Measurements from ENCODE around the gene HLF.

Gene HLF, protein sequence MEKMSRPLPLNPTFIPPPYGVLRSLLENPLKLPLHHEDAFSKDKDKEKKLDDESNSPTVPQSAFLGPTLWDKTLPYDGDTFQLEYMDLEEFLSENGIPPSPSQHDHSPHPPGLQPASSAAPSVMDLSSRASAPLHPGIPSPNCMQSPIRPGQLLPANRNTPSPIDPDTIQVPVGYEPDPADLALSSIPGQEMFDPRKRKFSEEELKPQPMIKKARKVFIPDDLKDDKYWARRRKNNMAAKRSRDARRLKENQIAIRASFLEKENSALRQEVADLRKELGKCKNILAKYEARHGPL
- 2.5 to 13.3 (median 5.0) reads per million in 9 experiments for total RNA-seq

DNA sequence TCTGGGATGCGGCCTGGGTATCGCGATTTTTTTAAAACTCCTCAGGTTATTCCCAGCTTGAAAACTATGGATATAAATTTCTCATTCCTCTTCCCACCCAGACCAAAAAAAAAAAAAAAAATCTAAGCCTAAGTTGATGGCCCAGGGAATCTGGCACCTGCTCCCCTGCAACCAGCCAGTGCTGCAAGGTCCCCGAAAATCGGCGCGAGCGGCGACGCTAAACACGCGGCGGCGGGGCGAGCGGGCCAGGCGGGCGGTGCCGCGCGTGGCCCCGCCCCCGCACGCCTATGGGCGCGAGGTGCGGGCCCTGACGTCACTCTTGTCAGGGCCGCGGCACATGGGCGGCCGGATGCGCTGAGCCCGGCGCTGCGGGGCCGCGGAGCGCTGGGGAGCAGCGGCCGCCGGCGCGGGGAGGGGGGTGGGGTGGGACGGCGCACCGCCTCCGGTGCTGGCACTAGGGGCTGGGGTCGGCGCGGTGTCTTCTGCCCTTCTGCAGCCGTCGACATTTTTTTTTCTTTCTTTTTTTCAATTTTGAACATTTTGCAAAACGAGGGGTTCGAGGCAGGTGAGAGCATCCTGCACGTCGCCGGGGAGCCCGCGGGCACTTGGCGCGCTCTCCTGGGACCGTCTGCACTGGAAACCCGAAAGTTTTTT is at the start of gene HLF:
TSS of gene HLF (plus strand) at position 316 of the 654 bp plus-strand sequence. CDS start 525 bp downstream, outside the sequence.
- peaks cover 3 to 8% of the 10 kb centered on the region in 2 donors for H3K4me1 Mint-ChIP-seq (ENCODE audit: low read depth in 2 of 2)
- no peaks in the 10 kb centered on the region for H3K36me3 Mint-ChIP-seq (ENCODE audit: insufficient read depth)
- ATAC-seq (replicated peaks) (peak; percentile 95), DNase-seq (peak; percentile 48 to 73 (median 59))
- no peaks in the 10 kb centered on the region for H3K9me3 Mint-ChIP-seq
- H3K27ac Mint-ChIP-seq = peak within 1 kb of the TSS in 1 of 2 donors; percentile 63
- H3K27me3 Mint-ChIP-seq = peaks cover 53 to 64% of the 10 kb centered on the region in 2 donors
- H3K4me3 Mint-ChIP-seq = peak within 1 kb of the TSS; percentile 66 to 83

DNA sequence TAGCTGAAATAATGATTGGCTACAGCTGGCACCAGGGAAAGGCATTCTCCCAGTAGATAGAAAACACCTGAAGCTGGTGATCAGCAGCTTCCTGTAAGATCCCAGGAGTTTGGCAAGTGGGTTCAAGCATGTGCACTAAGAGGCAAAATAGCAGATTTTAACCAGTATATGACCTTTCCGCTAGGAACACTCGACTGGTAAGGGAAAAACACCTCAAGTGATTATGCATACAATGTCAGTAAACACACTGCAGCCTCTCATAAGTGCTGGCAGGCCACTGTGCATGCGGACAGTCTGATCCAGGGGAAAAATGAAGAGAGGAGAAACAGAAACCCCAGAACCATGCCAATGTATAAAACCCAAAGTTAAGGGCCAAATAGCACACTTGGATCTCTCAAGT is 49.0 kb upstream of the HLF start:
- ATAC-seq (replicated peaks) (no peak), DNase-seq (no peak)
- H3K36me3 Mint-ChIP-seq (ENCODE audit: insufficient read depth) = no peaks in the 10 kb centered on the region
- H3K27me3 Mint-ChIP-seq = peaks cover 10 to 15% of the 10 kb centered on the region in 2 donors
- no peak overlapping the region for H3K27ac Mint-ChIP-seq
- no peaks in the 10 kb centered on the region for H3K9me3 Mint-ChIP-seq
- H3K4me1 Mint-ChIP-seq (ENCODE audit: low read depth in 2 of 2) = peaks cover 0 to 2% of the 10 kb centered on the region in 2 donors
- no peak overlapping the region for H3K4me3 Mint-ChIP-seq

DNA sequence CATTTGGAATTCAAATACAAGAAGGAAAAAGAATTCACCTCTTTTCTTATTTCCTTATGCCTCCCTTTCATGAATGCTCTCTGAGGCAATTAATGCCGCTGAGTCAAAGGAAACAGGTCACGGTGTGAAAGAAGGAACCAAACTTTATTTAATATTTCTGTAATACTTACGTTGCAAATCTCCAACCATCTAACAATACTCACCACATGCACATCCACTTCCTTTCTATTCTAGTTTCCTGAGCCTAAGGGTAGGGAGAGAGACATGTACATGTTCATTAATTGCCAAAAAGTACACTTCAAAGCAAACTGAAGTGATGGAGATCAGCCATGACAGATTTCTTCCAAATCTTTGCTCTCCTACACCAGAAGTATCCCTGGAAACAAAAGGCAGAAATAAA is 47.9 kb upstream of the HLF start:
- no peaks in the 10 kb centered on the region for H3K9me3 Mint-ChIP-seq
- H3K36me3 Mint-ChIP-seq (ENCODE audit: insufficient read depth) = no peaks in the 10 kb centered on the region
- no peak overlapping the region for H3K4me3 Mint-ChIP-seq
- ATAC-seq (replicated peaks) = no peak
- H3K27me3 Mint-ChIP-seq = peaks cover 10 to 15% of the 10 kb centered on the region in 2 donors
- no peak overlapping the region for H3K27ac Mint-ChIP-seq
- peaks cover 0 to 2% of the 10 kb centered on the region in 2 donors for H3K4me1 Mint-ChIP-seq (ENCODE audit: low read depth in 2 of 2)
- no peak for DNase-seq

DNA sequence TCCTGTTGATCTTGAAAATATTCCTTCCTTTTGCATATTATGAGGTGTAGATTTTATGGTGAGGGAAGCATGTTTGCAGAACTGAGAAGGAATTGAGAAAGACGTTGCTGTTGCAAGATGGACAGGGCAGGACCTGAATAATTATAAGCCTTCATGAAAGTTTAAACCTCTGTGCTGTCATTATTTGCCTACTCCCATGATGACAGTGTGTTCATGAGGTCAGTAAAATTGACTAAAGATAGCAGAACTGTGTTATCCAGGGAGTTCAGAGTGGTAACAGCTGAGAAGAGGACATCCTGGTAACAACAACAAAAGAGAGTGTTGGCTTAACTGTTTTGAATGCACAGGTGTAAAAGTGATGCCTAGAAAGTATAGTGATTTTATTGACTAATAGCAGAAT is 45.3 kb upstream of the HLF start:
- Mint-ChIP-seq H3K27me3 (peaks cover 22 to 30% of the 10 kb centered on the region in 2 donors), H3K4me1 (ENCODE audit: low read depth in 2 of 2) (peaks cover 0 to 2% of the 10 kb centered on the region in 2 donors), H3K9me3 (no peaks in the 10 kb centered on the region), H3K27ac (no peak overlapping the region), H3K36me3 (ENCODE audit: insufficient read depth) (no peaks in the 10 kb centered on the region), H3K4me3 (no peak overlapping the region)
- DNase-seq (no peak), ATAC-seq (replicated peaks) (no peak)

DNA sequence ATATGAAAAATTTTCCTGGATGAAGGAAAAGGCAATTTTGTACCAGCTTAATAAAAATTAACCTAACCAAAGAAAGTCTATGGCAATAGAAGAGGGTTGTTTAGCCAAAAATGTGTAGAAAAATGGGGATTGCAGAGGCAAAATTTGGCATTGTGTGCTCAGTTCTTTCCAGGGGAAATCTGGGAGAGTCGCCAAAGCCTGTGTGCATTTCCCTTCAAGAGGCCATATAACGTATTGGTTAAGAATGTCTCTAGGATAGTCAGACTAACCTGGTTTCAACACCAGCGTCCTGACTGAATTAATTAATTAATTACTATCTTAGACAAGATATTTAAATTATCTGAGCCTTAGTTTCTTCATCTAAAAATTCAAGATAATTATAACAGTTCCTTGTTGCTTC is 44.8 kb upstream of the HLF start:
- Mint-ChIP-seq H3K4me3 (no peak overlapping the region), H3K36me3 (ENCODE audit: insufficient read depth) (no peaks in the 10 kb centered on the region), H3K27ac (no peak overlapping the region), H3K27me3 (peaks cover 25 to 30% of the 10 kb centered on the region in 2 donors), H3K4me1 (ENCODE audit: low read depth in 2 of 2) (peaks cover 0 to 2% of the 10 kb centered on the region in 2 donors), H3K9me3 (no peaks in the 10 kb centered on the region)
- no peak for DNase-seq
- no peak for ATAC-seq (replicated peaks)

DNA sequence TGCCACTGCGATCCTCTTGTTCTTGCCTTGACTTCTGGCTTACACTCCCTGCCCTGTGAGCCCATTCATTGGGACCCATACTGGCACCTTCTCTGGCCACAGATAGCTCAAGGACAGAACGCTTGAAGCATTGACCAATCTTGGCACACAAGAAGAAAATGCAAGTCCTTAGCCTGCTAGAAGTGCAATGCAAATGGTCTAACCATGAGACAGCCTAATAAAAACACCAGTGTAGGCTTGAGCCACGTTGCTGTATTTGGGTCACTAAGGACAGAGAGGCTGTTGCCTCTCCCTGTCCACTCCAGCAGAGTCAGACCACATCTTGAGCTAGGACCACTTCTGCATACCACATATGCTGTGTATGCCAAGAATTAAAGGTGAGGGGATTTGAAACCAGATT is 41.2 kb upstream of the HLF start:
- no peaks in the 10 kb centered on the region for H3K4me1 Mint-ChIP-seq (ENCODE audit: low read depth in 2 of 2)

DNA sequence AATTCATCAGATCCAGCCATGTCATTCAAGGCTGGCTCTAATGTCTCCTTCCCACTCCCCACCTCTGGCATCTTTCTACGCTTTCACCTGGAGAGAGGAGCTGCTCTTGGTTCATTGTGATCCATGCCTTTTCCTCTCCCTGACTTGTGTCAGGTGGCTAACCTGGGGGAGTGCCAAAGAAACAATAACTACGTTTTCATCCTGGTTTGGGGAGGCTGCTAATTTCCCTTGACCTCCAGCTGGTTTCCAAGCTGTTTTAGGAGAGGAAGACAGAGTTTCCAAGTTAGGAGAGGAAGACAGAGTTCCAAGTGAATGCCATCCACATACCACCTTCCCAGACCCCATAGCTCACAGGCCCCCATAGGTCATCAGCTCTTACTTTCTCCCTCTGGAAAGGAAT is 40.0 kb upstream of the HLF start:
- Mint-ChIP-seq H3K9me3 (no peaks in the 10 kb centered on the region), H3K27me3 (peaks cover 32 to 36% of the 10 kb centered on the region in 2 donors), H3K36me3 (ENCODE audit: insufficient read depth) (no peaks in the 10 kb centered on the region), H3K27ac (no peak overlapping the region), H3K4me3 (no peak overlapping the region), H3K4me1 (ENCODE audit: low read depth in 2 of 2) (no peaks in the 10 kb centered on the region)
- DNase-seq (no peak), ATAC-seq (replicated peaks) (no peak)

More for the DNA sequence above, 41.2 kb upstream of the HLF start:
- DNase-seq (no peak), ATAC-seq (replicated peaks) (no peak)
- Mint-ChIP-seq H3K36me3 (ENCODE audit: insufficient read depth) (no peaks in the 10 kb centered on the region), H3K27ac (no peak overlapping the region), H3K27me3 (peaks cover 33 to 38% of the 10 kb centered on the region in 2 donors), H3K4me3 (no peak overlapping the region), H3K9me3 (no peaks in the 10 kb centered on the region)

DNA sequence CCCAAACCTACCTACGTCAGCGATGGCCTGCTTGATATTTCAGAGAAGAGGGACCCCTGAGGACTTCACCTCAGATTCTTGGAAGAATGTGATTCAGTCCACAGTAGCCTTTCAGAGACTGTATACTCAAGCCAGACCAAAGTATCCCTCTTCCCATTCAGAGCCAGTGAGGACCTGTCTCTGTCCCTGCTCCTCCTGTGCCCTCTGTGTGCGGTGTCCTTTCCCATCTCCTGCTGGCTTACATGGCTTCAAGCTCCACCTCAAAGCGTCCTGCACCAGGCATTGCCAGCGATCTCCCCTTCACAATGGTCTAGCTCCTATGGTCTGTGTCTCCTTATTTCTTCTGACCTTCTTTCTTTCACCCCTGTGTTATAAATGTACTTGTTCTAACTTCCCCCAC is 39.5 kb upstream of the HLF start:
- no peaks in the 10 kb centered on the region for H3K4me1 Mint-ChIP-seq (ENCODE audit: low read depth in 2 of 2)
- ATAC-seq (replicated peaks) (no peak), DNase-seq (no peak)
- no peak overlapping the region for H3K27ac Mint-ChIP-seq
- no peak overlapping the region for H3K4me3 Mint-ChIP-seq
- H3K27me3 Mint-ChIP-seq = peaks cover 37 to 39% of the 10 kb centered on the region in 2 donors
- no peaks in the 10 kb centered on the region for H3K36me3 Mint-ChIP-seq (ENCODE audit: insufficient read depth)
- no peaks in the 10 kb centered on the region for H3K9me3 Mint-ChIP-seq

DNA sequence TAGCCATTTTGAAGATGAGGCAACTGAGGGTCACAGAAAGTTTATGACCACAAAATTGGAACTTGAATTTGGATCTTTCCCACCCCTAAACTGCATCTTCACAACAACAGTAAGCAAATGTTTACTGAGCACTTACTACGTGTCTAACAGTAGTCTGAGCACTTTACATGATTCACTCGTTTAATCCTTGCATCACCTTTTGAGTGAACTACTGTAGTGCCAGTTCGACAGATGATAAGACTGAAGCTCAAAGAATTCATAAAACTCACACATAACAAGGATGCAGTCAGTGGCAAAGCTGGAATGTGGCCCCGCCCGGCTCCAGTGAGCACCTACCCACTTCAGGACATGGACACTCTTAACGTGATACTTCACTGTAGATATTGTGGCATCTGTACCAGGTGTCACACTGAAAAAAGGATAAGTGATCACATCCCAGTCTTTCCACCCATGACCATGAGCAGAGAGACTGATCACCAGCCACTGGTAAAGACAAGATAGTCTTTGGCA is 36.0 kb upstream of the HLF start:
- no peak overlapping the region for H3K27ac Mint-ChIP-seq
- H3K9me3 Mint-ChIP-seq = peaks cover 0 to 7% of the 10 kb centered on the region in 2 donors
- ATAC-seq (replicated peaks) = no peak
- DNase-seq = no peak
- H3K4me1 Mint-ChIP-seq (ENCODE audit: low read depth in 2 of 2) = no peaks in the 10 kb centered on the region
- no peaks in the 10 kb centered on the region for H3K36me3 Mint-ChIP-seq (ENCODE audit: insufficient read depth)
- peaks cover 25 to 29% of the 10 kb centered on the region in 2 donors for H3K27me3 Mint-ChIP-seq
- H3K4me3 Mint-ChIP-seq = no peak overlapping the region

DNA sequence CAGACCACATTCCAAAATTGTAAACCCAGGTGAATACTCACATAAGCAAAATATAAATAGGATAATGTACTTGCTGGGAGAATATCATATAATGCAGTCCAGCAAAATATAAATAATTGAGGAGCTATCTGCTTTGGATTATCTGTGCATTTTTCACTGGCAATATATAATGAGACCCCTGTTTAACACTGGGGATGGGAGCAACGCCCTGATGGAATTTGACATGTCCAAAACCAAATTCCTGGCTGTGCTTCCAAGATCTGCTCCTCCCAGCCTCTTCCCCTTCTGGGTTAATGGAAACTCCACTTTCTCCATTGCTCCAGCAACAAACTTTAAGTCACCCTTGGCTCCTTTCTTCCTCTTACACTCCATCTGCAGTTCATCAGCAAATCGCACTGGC is 35.5 kb upstream of the HLF start:
- Mint-ChIP-seq H3K9me3 (peaks cover 0 to 7% of the 10 kb centered on the region in 2 donors), H3K4me1 (ENCODE audit: low read depth in 2 of 2) (no peaks in the 10 kb centered on the region), H3K27me3 (peaks cover 25 to 27% of the 10 kb centered on the region in 2 donors), H3K4me3 (no peak overlapping the region), H3K36me3 (ENCODE audit: insufficient read depth) (no peaks in the 10 kb centered on the region), H3K27ac (no peak overlapping the region)
- ATAC-seq (replicated peaks) (no peak), DNase-seq (no peak)

DNA sequence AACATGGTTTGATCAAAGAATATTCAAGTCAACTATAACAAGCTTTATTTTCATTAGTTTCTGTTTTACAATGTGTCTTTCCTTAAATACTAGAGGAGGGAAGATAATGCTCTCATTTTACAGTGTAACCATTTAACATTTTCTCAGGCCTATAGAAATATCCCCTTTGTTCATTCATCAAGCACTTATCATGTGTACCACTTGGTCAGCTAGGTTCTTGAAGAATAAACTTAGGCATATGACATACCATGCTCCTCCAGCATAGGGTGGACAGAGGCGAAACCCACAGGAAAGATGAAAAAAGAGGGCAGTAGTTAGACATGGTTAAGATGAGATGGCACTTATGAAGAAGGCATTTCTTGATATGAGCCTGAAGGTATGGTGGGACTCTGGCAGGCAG is 34.0 kb upstream of the HLF start:
- Mint-ChIP-seq H3K27ac (no peak overlapping the region), H3K4me1 (ENCODE audit: low read depth in 2 of 2) (no peaks in the 10 kb centered on the region), H3K9me3 (peaks cover 0 to 7% of the 10 kb centered on the region in 2 donors), H3K27me3 (peaks cover 16 to 18% of the 10 kb centered on the region in 2 donors), H3K4me3 (no peak overlapping the region), H3K36me3 (ENCODE audit: insufficient read depth) (no peaks in the 10 kb centered on the region)
- ATAC-seq (replicated peaks) (no peak), DNase-seq (no peak)

DNA sequence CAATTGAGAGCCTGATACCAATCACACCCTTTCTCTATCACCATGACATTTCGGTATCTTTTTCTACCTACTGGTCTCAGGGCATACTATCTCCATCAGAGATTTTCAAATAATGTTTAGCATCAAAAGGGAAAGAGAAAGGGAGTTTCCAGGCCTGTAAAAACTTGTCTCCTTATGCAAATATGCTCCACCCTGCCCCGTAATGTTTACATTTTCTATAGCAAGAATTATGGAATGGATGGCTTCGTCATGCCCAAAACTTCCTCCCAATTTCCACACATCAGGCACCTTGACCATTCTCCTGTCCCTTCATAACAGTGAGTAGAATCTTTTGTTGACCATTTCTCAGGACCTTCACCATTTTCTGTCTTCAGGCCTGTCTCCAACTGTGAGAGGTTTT is 30.9 kb upstream of the HLF start:
- Mint-ChIP-seq H3K27me3 (peaks cover 11 to 17% of the 10 kb centered on the region in 2 donors), H3K4me1 (ENCODE audit: low read depth in 2 of 2) (peaks cover 3 to 7% of the 10 kb centered on the region in 2 donors), H3K9me3 (peaks cover 0 to 7% of the 10 kb centered on the region in 2 donors), H3K36me3 (ENCODE audit: insufficient read depth) (peaks cover 6% of the 10 kb centered on the region), H3K4me3 (no peak overlapping the region), H3K27ac (no peak overlapping the region)
- ATAC-seq (replicated peaks) (no peak), DNase-seq (no peak)

DNA sequence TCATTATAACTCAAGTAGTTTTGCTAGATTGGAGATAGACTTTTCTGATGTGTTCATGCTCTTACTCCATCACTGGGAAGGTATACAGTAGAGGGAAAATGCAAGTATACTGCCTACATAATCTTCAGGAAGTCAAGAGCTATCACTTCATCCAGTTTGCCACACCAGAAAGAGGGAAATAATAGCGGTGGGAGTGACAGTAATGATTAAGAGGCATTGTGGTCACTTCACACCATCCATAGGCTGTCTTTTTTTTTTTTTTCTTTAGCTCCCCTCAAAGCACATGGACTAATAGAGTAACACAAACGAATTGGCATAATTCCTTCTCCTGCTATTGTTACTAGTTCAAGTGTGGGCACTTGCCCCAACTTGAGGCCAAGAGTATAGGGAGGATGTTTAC is 28.4 kb upstream of the HLF start:
- Mint-ChIP-seq H3K27me3 (peaks cover 0 to 7% of the 10 kb centered on the region in 2 donors), H3K4me3 (no peak overlapping the region), H3K27ac (no peak overlapping the region), H3K9me3 (peaks cover 0 to 7% of the 10 kb centered on the region in 2 donors), H3K36me3 (ENCODE audit: insufficient read depth) (peaks cover 6% of the 10 kb centered on the region), H3K4me1 (ENCODE audit: low read depth in 2 of 2) (peaks cover 3 to 7% of the 10 kb centered on the region in 2 donors)
- DNase-seq = no peak
- no peak for ATAC-seq (replicated peaks)

DNA sequence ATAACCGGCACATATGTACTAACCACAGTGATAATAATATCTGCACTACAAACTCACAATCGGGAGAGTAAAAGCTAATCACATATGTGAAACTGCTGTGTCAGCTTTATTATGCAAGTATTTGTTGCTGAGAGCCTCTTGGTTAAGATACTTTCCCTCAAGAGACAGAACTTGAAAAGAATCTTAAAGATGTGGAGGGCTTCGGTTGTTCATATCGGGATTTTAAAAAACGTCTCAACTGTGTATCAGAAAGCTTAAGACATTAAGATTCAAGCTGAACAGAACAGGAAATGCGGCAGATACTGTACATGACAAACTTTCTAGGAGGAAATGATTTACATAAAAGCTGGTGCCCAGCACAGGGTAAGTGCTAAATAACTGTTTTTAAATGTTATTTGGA is 27.5 kb upstream of the HLF start:
- H3K27me3 Mint-ChIP-seq = peaks cover 0 to 7% of the 10 kb centered on the region in 2 donors
- peaks cover 3 to 7% of the 10 kb centered on the region in 2 donors for H3K4me1 Mint-ChIP-seq (ENCODE audit: low read depth in 2 of 2)
- ATAC-seq (replicated peaks) (peak; percentile 30), DNase-seq (no peak)
- H3K9me3 Mint-ChIP-seq = peaks cover 0 to 7% of the 10 kb centered on the region in 2 donors
- H3K36me3 Mint-ChIP-seq (ENCODE audit: insufficient read depth) = peaks cover 6% of the 10 kb centered on the region
- H3K4me3 Mint-ChIP-seq = peak overlapping the region; percentile 74
- peak overlapping the region; percentile 63 to 84 for H3K27ac Mint-ChIP-seq
